MM.1S (cell line): ENCODE results near the gene LEP.

Experiments
- EZH2phosphoT487 ChIP-seq: fragments of 300-600 bp; sonication (generic); IDR thresholded peaks from 2 replicates; pipeline ENCODE4 v1.6.1; 2018; ENCODE audit warnings: antibody characterized with exemption, low read length
- TF ChIP-seq, protein P1 (sequence below): fragments of 300-600 bp; sonication (generic); IDR thresholded peaks from 2 replicates; pipeline ENCODE4 v1.5.1; 2016; ENCODE audit warnings: antibody characterized with exemption, low read length, mixed read lengths

DNA sequence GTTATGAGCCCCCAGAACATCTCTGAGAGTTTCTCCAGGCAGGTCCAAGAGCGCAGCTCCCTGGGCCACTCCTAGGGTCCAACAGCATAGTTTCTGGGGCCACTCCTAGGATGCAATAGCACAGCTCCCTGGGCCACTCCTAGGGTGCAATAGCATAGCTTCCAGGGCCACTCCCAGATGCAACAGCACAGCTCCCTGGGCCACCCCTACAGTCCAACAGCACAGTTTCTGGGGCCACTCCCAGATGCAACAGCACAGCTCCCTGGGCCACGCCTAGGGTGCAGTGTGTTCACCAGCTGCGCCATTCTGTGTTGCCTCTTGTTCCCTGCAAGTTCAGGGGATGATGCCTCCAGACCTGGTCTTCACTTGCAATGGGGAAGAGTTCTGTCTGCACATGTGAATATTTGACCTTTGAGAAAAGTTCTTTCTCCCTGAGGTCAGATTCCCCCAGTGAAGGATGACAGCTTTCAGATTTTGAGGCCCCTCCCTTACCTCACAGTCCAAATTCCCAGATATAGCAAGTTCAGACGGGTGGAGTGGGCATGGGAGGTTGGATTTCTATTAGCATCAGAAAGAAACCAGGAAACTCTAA lies 43.0 kb upstream of the LEP start:
- TF ChIP-seq, protein P1, sequence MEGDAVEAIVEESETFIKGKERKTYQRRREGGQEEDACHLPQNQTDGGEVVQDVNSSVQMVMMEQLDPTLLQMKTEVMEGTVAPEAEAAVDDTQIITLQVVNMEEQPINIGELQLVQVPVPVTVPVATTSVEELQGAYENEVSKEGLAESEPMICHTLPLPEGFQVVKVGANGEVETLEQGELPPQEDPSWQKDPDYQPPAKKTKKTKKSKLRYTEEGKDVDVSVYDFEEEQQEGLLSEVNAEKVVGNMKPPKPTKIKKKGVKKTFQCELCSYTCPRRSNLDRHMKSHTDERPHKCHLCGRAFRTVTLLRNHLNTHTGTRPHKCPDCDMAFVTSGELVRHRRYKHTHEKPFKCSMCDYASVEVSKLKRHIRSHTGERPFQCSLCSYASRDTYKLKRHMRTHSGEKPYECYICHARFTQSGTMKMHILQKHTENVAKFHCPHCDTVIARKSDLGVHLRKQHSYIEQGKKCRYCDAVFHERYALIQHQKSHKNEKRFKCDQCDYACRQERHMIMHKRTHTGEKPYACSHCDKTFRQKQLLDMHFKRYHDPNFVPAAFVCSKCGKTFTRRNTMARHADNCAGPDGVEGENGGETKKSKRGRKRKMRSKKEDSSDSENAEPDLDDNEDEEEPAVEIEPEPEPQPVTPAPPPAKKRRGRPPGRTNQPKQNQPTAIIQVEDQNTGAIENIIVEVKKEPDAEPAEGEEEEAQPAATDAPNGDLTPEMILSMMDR: no peak
- no peak for TF ChIP-seq EZH2phosphoT487
